ENCODE measurements around the gene ZDHHC14. TPM values are rescaled to one million over a fixed set of nuclear protein-coding genes. Genes with fewer than 3 reads are reported as not detected.

Gene ZDHHC14
- total RNA-seq, 1 donor from 2014 or later = 6.8 TPM

GRCh38 chr6:157613011-157613522, 232.1 kb downstream of the ZDHHC14 start:
- no peak overlapping the region for H3K27ac ChIP-seq (ENCODE audit: low read depth, low read length)
- no peaks in the 10 kb centered on the region for H3K27me3 ChIP-seq (ENCODE audit: control insufficient read depth in 3 of 3, insufficient read depth in 3 of 3, low read length in 3 of 3)
- no peak overlapping the region for H3K9ac ChIP-seq (ENCODE audit: low read depth in 1 of 3, low read length in 3 of 3)
- H3K9me3 ChIP-seq (ENCODE audit: control insufficient read depth in 3 of 3, low read length in 3 of 3) = no peaks in the 10 kb centered on the region
- no peak overlapping the region for H3K4me3 ChIP-seq (ENCODE audit: low read length in 3 of 3)
- peaks cover 0 to 3% (median 0%) of the 10 kb centered on the region in 3 donors for H3K4me1 ChIP-seq (ENCODE audit: control insufficient read depth in 3 of 3, insufficient read depth in 3 of 3, low read length in 3 of 3)
- H3K36me3 ChIP-seq (ENCODE audit: control insufficient read depth in 3 of 3, insufficient read depth in 3 of 3, low read length in 3 of 3) = peaks cover 0 to 3% (median 0%) of the 10 kb centered on the region in 3 donors

- no peaks in the 10 kb centered on the region for H3K36me3 ChIP-seq (ENCODE audit: control insufficient read depth in 3 of 3, insufficient read depth in 3 of 3, low read length in 3 of 3)
Measured at GRCh38 chr6:157614026-157614568, 233.1 kb downstream of the ZDHHC14 start.

GRCh38 chr6:157615420-157615769, 234.4 kb downstream of the ZDHHC14 start:
- no peak overlapping the region for H3K4me3 ChIP-seq (ENCODE audit: low read length in 3 of 3)
- H3K36me3 ChIP-seq (ENCODE audit: control insufficient read depth in 3 of 3, insufficient read depth in 3 of 3, low read length in 3 of 3) = no peaks in the 10 kb centered on the region
- no peak overlapping the region for H3K27ac ChIP-seq (ENCODE audit: low read depth, low read length)

More at GRCh38 chr6:157614026-157614568, 233.1 kb downstream of the ZDHHC14 start:
- no peak overlapping the region for H3K27ac ChIP-seq (ENCODE audit: low read depth, low read length)
- no peak overlapping the region for H3K9ac ChIP-seq (ENCODE audit: low read depth in 1 of 3, low read length in 3 of 3)
- peaks cover 0 to 3% (median 0%) of the 10 kb centered on the region in 3 donors for H3K4me1 ChIP-seq (ENCODE audit: control insufficient read depth in 3 of 3, insufficient read depth in 3 of 3, low read length in 3 of 3)
- H3K4me3 ChIP-seq (ENCODE audit: low read length in 3 of 3) = no peak overlapping the region
- no peaks in the 10 kb centered on the region for H3K27me3 ChIP-seq (ENCODE audit: control insufficient read depth in 3 of 3, insufficient read depth in 3 of 3, low read length in 3 of 3)
- H3K9me3 ChIP-seq (ENCODE audit: control insufficient read depth in 3 of 3, low read length in 3 of 3) = no peaks in the 10 kb centered on the region

GRCh38 chr6:157615951-157616350, 235.0 kb downstream of the ZDHHC14 start:
- no peaks in the 10 kb centered on the region for H3K27me3 ChIP-seq (ENCODE audit: control insufficient read depth in 3 of 3, insufficient read depth in 3 of 3, low read length in 3 of 3)
- no peaks in the 10 kb centered on the region for H3K9me3 ChIP-seq (ENCODE audit: control insufficient read depth in 3 of 3, low read length in 3 of 3)
- no peak overlapping the region for H3K27ac ChIP-seq (ENCODE audit: low read depth, low read length)
- peaks cover 0 to 6% (median 0%) of the 10 kb centered on the region in 3 donors for H3K4me1 ChIP-seq (ENCODE audit: control insufficient read depth in 3 of 3, insufficient read depth in 3 of 3, low read length in 3 of 3)
- H3K4me3 ChIP-seq (ENCODE audit: low read length in 3 of 3) = no peak overlapping the region
- H3K9ac ChIP-seq (ENCODE audit: low read depth in 1 of 3, low read length in 3 of 3) = no peak overlapping the region
- no peaks in the 10 kb centered on the region for H3K36me3 ChIP-seq (ENCODE audit: control insufficient read depth in 3 of 3, insufficient read depth in 3 of 3, low read length in 3 of 3)

More at GRCh38 chr6:157615420-157615769, 234.4 kb downstream of the ZDHHC14 start:
- no peaks in the 10 kb centered on the region for H3K9me3 ChIP-seq (ENCODE audit: control insufficient read depth in 3 of 3, low read length in 3 of 3)
- peaks cover 0 to 3% (median 0%) of the 10 kb centered on the region in 3 donors for H3K4me1 ChIP-seq (ENCODE audit: control insufficient read depth in 3 of 3, insufficient read depth in 3 of 3, low read length in 3 of 3)
- H3K9ac ChIP-seq (ENCODE audit: low read depth in 1 of 3, low read length in 3 of 3) = peak overlapping the region in 1 of 3 donors; percentile 21
- no peaks in the 10 kb centered on the region for H3K27me3 ChIP-seq (ENCODE audit: control insufficient read depth in 3 of 3, insufficient read depth in 3 of 3, low read length in 3 of 3)

GRCh38 chr6:157620944-157621343, 240.0 kb downstream of the ZDHHC14 start:
- H3K4me3 ChIP-seq (ENCODE audit: low read length in 3 of 3) = no peak overlapping the region
- no peaks in the 10 kb centered on the region for H3K27me3 ChIP-seq (ENCODE audit: control insufficient read depth in 3 of 3, insufficient read depth in 3 of 3, low read length in 3 of 3)
- no peak overlapping the region for H3K9ac ChIP-seq (ENCODE audit: low read depth in 1 of 3, low read length in 3 of 3)
- H3K4me1 ChIP-seq (ENCODE audit: control insufficient read depth in 3 of 3, insufficient read depth in 3 of 3, low read length in 3 of 3) = peaks cover 0 to 4% (median 3%) of the 10 kb centered on the region in 3 donors
- peak overlapping the region; percentile 30 for H3K27ac ChIP-seq (ENCODE audit: low read depth, low read length)
- no peaks in the 10 kb centered on the region for H3K9me3 ChIP-seq (ENCODE audit: control insufficient read depth in 3 of 3, low read length in 3 of 3)
- H3K36me3 ChIP-seq (ENCODE audit: control insufficient read depth in 3 of 3, insufficient read depth in 3 of 3, low read length in 3 of 3) = no peaks in the 10 kb centered on the region

GRCh38 chr6:157621406-157621805, 240.4 kb downstream of the ZDHHC14 start:
- peaks cover 0 to 4% (median 3%) of the 10 kb centered on the region in 3 donors for H3K4me1 ChIP-seq (ENCODE audit: control insufficient read depth in 3 of 3, insufficient read depth in 3 of 3, low read length in 3 of 3)

GRCh38 chr6:157622427-157622826, 241.4 kb downstream of the ZDHHC14 start:
- Histone ChIP-seq H3K4me1 (ENCODE audit: control insufficient read depth in 3 of 3, insufficient read depth in 3 of 3, low read length in 3 of 3) (peaks cover 0 to 4% (median 3%) of the 10 kb centered on the region in 3 donors), H3K9me3 (ENCODE audit: control insufficient read depth in 3 of 3, low read length in 3 of 3) (no peaks in the 10 kb centered on the region), H3K4me3 (ENCODE audit: low read length in 3 of 3) (no peak overlapping the region), H3K36me3 (ENCODE audit: control insufficient read depth in 3 of 3, insufficient read depth in 3 of 3, low read length in 3 of 3) (no peaks in the 10 kb centered on the region), H3K9ac (ENCODE audit: low read depth in 1 of 3, low read length in 3 of 3) (no peak overlapping the region), H3K27ac (ENCODE audit: low read depth, low read length) (no peak overlapping the region), H3K27me3 (ENCODE audit: control insufficient read depth in 3 of 3, insufficient read depth in 3 of 3, low read length in 3 of 3) (no peaks in the 10 kb centered on the region)

More at GRCh38 chr6:157621406-157621805, 240.4 kb downstream of the ZDHHC14 start:
- no peak overlapping the region for H3K9ac ChIP-seq (ENCODE audit: low read depth in 1 of 3, low read length in 3 of 3)
- H3K27me3 ChIP-seq (ENCODE audit: control insufficient read depth in 3 of 3, insufficient read depth in 3 of 3, low read length in 3 of 3) = no peaks in the 10 kb centered on the region
- no peaks in the 10 kb centered on the region for H3K36me3 ChIP-seq (ENCODE audit: control insufficient read depth in 3 of 3, insufficient read depth in 3 of 3, low read length in 3 of 3)
- no peaks in the 10 kb centered on the region for H3K9me3 ChIP-seq (ENCODE audit: control insufficient read depth in 3 of 3, low read length in 3 of 3)
- no peak overlapping the region for H3K27ac ChIP-seq (ENCODE audit: low read depth, low read length)
- H3K4me3 ChIP-seq (ENCODE audit: low read length in 3 of 3) = no peak overlapping the region

GRCh38 chr6:157625111-157625510, 244.1 kb downstream of the ZDHHC14 start:
- H3K27ac ChIP-seq (ENCODE audit: low read depth, low read length) = no peak overlapping the region
- peak overlapping the region in 1 of 3 donors; percentile 3 for H3K9ac ChIP-seq (ENCODE audit: low read depth in 1 of 3, low read length in 3 of 3)
- no peaks in the 10 kb centered on the region for H3K9me3 ChIP-seq (ENCODE audit: control insufficient read depth in 3 of 3, low read length in 3 of 3)
- no peaks in the 10 kb centered on the region for H3K27me3 ChIP-seq (ENCODE audit: control insufficient read depth in 3 of 3, insufficient read depth in 3 of 3, low read length in 3 of 3)
- H3K36me3 ChIP-seq (ENCODE audit: control insufficient read depth in 3 of 3, insufficient read depth in 3 of 3, low read length in 3 of 3) = no peaks in the 10 kb centered on the region
- peaks cover 0 to 4% (median 3%) of the 10 kb centered on the region in 3 donors for H3K4me1 ChIP-seq (ENCODE audit: control insufficient read depth in 3 of 3, insufficient read depth in 3 of 3, low read length in 3 of 3)
- no peak overlapping the region for H3K4me3 ChIP-seq (ENCODE audit: low read length in 3 of 3)

GRCh38 chr6:157625764-157626163, 244.8 kb downstream of the ZDHHC14 start:
- H3K4me1 ChIP-seq (ENCODE audit: control insufficient read depth in 3 of 3, insufficient read depth in 3 of 3, low read length in 3 of 3) = peaks cover under 1 to 3% (median 1%) of the 10 kb centered on the region in 3 donors
- H3K4me3 ChIP-seq (ENCODE audit: low read length in 3 of 3) = no peak overlapping the region
- H3K27ac ChIP-seq (ENCODE audit: low read depth, low read length) = no peak overlapping the region
- H3K36me3 ChIP-seq (ENCODE audit: control insufficient read depth in 3 of 3, insufficient read depth in 3 of 3, low read length in 3 of 3) = no peaks in the 10 kb centered on the region
- H3K9ac ChIP-seq (ENCODE audit: low read depth in 1 of 3, low read length in 3 of 3) = no peak overlapping the region
- no peaks in the 10 kb centered on the region for H3K27me3 ChIP-seq (ENCODE audit: control insufficient read depth in 3 of 3, insufficient read depth in 3 of 3, low read length in 3 of 3)
- H3K9me3 ChIP-seq (ENCODE audit: control insufficient read depth in 3 of 3, low read length in 3 of 3) = no peaks in the 10 kb centered on the region

- Histone ChIP-seq H3K4me1 (ENCODE audit: control insufficient read depth in 3 of 3, insufficient read depth in 3 of 3, low read length in 3 of 3) (peaks cover 13 to 15% (median 13%) of the 10 kb centered on the region in 3 donors), H3K36me3 (ENCODE audit: control insufficient read depth in 3 of 3, insufficient read depth in 3 of 3, low read length in 3 of 3) (no peaks in the 10 kb centered on the region), H3K9me3 (ENCODE audit: control insufficient read depth in 3 of 3, low read length in 3 of 3) (no peaks in the 10 kb centered on the region), H3K27ac (ENCODE audit: low read depth, low read length) (no peak overlapping the region), H3K27me3 (ENCODE audit: control insufficient read depth in 3 of 3, insufficient read depth in 3 of 3, low read length in 3 of 3) (no peaks in the 10 kb centered on the region), H3K9ac (ENCODE audit: low read depth in 1 of 3, low read length in 3 of 3) (no peak overlapping the region), H3K4me3 (ENCODE audit: low read length in 3 of 3) (no peak overlapping the region)
Measured at GRCh38 chr6:157627195-157627966, 246.4 kb downstream of the ZDHHC14 start.

Data from skeletal muscle tissue (tissue), 4 donors.